GM19372 (cell line): ENCODE measurements around the gene GALR2.
"Not testable (repeated sequence)": the region's sequence is repeated elsewhere in the genome, so short reads cannot be mapped to it uniquely, and the experiment has no call there.

Experiments
- ATAC-seq: cut with Tn5 transposase; IDR thresholded peaks from one replicate; pipeline ENCODE4 v1.9.1; 2021; ENCODE audit warnings: mild to moderate bottlenecking, low read depth, moderate library complexity; ENCODE audit not compliant: unreplicated experiment

The GALR2 gene

DNA sequence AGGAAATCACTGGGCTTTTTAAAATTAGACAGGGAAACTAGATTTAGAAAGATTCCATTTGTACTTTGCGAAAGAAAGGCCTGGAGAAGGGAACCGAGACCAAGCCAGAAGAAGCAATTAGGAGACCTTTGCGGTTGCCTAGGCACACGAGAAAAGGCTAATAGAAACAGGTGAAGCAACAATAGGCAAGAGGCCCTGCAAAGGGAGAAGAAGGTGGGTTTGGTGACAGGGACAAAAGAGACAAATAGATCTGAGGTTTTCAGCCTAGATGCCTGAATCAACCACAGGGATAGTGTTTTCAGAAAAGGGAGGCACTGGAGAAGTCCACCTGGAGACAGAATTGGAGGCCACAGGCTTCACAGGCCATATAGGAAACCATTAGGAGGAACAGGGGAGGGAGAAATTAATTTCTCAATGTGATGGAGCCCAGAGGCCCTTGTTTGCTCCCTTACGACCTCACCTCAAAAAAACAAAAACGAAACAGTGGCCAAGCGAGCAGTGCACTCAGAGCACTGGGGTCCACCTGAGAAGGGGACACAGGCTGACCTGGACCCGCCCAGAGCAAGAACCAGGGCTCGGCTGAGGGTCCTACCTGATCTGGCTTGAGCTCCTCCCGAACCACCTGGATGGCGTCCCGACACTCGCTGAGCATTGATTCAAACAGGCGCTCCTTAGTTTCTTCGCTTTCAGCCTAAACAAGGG, 24.6 kb upstream of the GALR2 start:
- ATAC-seq = no peak

DNA sequence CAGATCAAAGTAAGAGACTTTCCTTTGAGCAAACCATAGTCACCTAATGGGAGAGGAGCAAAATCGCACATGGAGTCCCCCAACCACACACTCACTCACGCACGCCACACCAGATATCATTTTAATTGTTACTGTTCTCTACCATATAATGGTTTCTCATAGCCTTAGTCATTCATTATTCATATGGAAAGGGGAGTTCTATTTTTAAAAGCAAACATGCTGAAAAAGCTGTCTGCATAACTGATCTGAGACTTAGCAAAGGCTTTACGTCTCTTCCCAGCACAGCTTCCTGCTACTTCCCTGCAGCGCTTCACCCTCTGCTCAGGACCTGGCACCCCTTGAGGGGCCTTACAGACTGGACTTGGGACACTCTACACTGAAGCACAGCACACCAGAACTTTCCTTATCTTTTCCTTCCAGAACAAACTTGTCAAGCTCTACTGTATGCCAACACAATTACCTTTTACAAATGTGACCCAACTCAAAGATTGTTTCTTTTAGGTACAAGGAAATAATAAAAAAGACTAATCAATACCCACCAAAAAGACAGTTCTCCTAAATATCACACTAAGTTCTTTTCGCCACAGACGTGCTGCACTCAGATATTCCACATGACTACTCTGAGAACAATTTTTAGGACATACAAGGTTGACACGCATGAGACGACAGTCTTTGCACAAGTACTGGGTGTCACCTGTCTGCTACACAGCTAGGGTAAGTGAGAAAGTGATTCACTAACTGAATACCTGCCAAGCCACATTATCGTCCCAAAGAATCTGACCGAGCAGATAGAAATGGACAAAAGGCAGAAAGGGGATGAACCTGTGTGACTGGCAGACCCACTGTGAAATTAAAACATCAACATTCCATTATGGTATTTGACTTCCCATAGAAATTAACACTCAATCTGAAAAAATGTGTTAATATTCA, 23.8 kb upstream of the GALR2 start:
- no peak for ATAC-seq

DNA sequence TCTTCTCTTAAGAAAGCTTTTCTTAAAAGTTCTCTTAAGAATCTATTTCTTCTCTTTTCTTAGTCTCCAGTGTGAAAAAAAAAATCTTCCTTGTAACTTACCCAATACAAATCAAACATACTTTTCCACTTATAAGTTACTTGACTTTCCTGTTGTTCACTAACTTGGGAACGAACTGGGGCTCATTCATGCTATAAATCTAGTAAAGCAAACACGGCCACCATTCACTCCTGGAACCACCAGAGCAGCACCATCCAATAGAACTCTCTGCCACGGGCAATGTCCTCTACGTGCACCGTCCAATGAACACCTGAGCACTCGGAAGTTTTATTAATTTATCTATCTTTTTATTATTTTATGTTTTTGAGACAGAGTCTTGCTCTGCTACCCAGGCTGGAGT, 23.0 kb upstream of the GALR2 start:
- ATAC-seq = no peak

DNA sequence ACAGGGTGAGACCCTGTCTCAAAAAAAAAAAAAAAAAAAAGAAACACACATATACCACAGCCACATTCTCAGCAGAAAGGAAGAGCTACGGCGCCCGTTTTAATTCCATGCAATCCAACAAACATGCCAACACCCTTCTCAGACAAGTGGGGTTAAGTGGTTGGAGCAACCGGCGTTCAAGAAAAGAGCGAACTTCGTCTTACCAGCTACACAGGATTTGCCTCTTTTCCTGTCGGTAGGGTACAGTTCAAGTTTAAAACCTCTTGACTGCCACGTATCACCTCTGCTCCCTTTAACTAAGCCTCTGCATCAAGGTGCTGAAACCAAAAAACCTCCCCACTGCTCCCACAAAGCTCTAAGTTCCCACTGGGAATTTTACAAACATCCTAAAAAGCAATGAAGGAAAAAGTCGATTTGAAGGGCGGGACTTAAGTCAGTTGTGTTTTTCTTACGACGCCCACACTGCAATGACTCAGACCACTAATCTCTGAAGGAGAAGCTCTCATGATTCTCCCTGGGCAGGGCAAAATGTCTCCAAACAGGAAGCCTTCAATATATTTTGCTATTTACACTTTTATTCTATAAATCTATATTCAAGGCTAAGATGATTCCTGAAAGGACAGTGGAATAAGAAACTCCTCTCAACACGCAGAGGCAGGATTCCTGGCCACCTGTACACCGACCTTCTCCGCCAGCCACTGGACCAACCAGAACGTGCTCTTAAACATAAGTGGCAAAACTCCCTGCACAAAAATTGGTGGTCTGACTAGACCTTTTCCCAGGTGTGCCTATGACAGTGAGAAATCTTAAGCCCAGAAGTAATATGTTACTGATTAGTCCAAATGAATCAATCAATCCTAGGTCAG, 21.1 kb upstream of the GALR2 start:
- no peak for ATAC-seq

DNA sequence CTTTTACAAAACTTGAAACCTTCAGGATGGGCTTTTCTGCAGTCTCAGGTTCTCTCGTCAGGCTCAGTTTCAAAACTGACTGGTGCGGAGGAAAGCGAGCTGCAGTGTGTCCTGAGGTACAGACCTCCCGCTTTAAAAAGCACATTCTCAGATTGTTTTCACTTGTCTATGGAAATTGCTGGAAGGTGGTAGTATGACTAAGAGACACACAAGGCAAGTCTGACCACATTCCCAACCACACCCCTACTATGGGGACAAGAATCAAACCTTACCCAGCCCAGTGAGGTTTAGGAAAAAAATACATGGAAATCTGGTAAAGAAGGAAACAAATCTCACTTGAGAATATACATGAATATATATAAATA, 20.5 kb upstream of the GALR2 start:
- ATAC-seq = no peak

DNA sequence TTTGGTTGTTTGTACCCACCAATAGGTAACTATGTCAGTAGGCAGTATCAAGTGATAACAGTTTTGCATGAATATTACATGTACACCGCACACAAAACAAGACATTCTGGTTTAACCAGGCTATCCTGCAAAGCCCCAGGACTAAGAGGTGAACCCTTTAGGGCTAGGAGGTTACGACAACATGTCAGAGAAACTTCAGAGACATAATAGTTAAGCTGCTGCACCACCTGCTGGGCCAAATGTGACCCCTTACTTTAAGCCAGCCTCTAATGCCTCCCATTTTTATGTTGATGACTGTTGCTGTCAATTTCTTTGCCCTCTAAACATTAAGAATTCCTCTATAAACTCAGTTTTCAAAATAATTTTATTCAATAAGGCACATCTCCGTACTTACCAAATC, 17.7 kb upstream of the GALR2 start:
- no peak for ATAC-seq

DNA sequence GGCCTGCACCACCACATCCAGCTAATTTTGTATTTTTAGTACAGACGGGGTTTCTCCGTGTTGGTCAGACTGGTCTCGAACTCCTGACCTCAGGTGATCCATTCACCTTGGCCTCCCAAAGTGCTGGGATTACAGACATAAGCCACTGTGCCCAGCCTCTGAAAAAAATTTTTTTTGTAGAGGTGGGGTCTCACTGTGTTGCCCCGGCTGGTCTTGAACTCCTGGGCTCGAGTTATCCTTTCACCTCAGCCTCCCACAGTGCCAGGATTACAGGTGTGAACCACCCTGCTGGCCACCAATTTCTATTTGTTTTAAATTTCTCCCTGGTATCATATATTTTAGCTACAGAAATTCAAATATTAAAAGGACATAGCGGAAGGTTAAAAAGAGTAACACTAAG, 16.3 kb upstream of the GALR2 start:
- ATAC-seq = not testable (repeated sequence)

DNA sequence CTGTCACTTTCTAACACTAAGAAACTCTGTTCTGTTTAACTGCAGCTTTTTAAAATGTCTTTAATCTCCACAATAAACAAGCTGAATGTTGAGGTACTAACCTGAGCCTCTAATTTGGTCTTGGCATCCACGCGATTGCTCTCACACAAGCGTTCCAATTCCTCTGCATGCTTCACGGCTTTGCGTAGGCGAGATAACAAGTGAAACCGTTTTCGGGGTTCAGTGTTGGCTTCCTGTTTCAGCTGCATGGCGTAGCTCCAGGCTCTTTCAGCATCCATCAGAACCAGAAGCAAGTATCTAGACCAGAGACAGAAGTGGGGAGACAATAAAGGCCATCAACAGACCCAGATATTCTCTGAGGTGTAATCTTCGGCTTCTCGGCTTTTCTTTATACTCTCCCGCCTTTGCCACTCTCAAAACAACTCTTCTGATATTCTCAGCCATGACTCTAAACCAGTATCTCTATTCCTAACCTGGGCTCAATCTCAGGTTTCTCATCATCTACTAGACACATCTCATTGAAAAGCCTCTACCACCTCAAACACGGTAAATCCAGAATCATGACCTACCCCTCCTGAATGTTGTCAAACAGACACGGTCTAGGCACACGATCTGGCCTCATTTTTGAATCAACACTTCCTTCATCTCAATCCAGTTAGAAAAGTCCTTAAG, 10.6 kb upstream of the GALR2 start:
- ATAC-seq = no peak

DNA sequence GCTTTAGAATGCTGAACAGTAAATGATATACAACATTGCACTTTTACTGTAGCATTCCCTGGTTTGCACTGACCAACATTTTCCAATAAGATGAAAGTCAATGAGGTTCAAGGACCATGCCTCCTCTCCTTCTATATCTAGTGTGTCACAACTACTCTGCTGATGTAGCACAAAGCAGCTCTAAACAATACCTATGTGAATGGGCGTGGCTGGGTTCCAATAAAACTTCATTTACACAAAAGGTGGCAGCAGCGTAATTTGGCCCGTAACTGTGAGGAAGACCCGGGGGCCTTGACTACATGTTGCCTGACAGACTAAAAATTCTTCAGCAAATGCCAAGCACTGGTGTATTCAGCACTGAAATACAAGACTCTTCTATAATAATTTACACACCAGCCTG, 8.8 kb upstream of the GALR2 start:
- ATAC-seq = no peak

DNA sequence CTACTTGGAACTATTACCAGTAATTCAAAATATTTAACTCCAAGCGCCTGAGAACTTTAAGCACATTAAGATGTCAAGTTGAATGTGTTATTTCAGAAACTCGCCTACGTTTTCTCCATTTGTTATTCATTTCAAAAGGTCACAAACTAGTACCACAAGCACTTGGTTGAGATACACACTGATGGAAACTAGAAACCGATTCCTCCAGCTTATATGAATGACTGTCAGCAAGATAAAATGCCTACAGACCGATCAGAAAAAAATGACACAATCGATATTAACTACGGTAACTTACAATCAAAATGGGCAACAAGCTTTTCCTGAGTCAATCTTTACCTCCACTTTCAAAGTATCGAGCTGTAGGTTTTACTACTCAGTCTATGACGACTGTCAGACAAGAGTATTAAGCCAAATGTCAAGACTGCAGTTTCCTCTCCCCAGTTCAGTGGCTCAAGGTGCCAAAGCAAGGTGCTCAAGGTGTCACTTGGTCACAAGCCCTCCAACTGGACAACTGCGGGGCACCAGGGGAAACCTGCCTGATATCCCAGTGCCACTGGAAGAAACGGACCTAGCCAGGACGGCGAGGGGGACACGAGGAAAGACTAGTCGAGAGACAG, 2.9 kb upstream of the GALR2 start:
- ATAC-seq = no peak

DNA sequence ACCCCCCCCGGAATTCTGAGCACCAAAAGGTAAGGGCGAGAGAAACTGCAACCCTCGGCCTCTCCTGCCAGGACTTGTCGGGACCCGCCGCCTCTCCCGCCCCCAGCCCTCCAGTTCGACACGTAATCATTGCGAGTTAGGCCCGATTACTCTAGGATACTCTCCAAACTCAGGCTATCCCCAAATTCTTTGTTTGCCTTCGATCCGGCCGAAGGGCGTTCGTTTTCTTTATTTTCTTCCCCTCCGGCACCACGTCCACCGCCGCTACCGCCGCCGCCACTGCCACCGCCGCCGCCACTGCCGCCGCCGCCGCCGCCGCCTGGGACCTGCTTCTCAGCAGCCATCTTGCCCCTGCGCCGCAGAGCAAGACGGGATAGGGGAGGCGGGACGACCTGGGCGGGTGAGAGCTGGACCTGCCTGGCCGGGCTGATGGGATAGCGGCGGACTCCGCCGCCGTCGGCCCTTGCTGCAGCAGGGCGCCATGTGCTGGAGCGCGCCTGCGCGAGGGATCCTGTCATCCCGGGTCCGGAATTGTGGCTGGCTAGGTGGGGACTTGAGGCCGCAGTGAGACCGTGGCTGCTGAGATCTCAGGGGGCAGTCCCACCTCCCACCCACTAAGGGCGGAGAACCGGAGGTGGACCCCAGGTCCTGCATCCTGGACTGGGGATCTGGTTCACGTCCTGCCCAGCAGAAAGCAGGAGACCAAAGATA, 2.3 kb upstream of the GALR2 start, which contains the start of gene SRP68:
SRP68 (minus strand) TSS at position 370 of the 711 bp plus-strand sequence; CDS start at position 344, 26 bp downstream.
- peak; percentile 81 for ATAC-seq

DNA sequence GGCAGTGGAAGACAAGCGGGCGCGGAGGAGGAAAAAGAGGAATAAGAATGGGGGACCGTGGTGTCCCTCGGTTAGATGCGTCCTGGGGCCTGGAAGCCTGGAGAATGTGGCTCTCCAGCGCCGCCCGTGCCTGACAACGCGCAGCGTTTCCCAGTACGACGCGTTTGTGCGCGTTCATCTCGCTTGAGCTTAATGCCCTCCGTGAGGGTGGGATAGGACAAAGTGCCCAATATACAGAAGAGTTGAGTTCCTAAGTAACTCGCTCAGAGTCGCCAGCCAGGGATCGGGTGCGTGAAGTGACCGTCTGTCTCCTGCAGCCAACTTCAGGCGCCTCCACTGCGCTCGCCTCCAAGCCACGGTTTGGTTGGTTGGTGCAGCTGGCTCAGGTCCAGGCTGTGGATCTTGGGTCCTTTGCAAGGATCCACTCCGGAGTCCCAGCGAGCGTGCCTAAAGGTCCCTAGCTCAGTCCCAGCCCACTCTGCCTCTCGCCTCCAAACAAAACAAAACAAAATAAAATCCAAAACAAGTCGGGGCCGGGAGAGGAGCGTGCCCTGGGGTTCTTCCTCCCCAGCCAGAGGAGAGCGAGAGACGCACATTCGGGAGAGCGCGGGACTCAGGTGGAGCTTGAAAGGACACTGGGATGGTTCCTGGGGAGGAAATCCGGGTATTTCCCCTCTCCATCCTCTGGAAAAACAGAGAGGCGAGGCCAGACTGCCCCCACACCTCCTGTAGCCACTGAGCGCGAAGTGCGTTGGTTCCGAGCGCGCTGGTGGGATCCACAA, 974 bp downstream of the GALR2 start:
- ATAC-seq = no peak

DNA sequence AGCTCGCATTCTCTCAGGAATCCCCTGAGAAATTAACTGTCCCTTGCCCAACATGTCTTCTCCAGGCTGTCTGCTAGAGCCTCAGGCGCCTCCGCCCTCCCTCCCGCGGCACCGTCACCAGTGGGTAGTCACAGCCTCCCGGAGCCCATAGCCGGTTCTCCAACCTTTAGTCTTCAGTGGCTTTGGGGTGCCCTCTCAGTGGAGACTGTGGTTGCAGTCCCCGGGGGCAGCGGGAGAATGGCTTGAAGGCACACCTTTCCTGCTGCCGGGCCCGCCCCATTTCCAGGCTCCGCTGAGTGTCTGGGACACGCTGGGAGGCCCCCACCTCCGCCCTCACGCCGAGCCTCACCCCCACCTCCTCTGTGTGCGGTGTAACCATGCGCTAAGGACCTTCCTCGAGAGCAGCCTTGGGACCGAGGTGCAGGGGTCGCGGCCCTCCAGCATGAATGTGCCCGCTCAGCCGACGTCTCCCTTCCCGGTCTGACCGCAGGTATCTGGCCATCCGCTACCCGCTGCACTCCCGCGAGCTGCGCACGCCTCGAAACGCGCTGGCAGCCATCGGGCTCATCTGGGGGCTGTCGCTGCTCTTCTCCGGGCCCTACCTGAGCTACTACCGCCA, 1.7 kb downstream of the GALR2 start:
- ATAC-seq = no peak

DNA sequence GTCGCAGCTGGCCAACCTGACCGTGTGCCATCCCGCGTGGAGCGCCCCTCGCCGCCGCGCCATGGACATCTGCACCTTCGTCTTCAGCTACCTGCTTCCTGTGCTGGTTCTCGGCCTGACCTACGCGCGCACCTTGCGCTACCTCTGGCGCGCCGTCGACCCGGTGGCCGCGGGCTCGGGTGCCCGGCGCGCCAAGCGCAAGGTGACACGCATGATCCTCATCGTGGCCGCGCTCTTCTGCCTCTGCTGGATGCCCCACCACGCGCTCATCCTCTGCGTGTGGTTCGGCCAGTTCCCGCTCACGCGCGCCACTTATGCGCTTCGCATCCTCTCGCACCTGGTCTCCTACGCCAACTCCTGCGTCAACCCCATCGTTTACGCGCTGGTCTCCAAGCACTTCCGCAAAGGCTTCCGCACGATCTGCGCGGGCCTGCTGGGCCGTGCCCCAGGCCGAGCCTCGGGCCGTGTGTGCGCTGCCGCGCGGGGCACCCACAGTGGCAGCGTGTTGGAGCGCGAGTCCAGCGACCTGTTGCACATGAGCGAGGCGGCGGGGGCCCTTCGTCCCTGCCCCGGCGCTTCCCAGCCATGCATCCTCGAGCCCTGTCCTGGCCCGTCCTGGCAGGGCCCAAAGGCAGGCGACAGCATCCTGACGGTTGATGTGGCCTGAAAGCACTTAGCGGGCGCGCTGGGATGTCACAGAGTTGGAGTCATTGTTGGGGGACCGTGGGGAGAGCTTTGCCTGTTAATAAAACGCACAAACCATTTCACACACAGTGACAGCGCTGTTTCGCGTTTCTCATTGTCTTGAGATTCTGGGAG, 2.4 kb downstream of the GALR2 start:
- no peak for ATAC-seq

DNA sequence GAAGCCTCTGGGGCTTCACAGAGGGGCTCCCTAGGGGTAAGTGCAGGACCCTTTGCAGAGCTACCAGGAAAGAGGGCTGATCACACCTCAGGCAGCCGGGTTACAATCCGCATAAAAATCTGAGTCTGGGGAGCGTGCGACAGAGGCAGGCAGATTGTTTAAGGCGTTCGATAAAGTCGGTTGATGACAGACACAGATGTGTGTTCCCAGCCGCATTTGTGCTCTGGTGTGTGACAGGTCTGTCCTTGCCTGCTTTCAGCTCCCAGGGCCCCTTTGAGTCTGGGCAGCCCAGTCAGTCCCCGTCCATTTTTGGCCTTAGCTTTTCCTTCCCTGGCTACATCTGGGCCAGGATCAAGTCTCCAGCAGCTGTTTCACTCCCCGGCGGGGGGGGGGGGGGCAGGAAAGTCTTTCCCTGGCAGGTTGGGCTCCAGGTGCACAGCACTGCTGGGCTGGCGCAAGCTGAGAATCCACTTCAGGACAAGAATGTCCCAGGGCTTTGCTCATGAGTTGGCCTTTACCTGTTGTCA, 3.1 kb downstream of the GALR2 start:
- ATAC-seq = no peak

DNA sequence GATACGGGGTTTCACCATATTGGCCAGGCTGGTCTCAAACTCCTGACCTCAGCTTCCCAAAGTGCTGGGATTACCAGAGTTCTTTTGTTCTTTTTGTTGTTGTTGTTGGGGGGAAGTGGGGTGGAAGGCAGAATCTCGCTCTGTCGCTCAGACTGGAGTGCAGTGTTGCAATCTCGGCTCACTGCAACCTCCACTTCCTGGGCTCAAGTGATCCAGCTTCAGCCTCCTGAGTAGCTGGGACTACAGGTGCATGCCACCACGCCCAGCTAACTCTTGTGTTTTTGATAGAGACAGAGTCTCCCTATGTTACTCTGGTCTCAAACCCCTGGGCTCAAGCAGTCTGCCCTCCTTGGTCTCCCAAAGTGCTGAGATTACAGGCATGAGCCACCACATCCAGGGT, 3.8 kb downstream of the GALR2 start:
- ATAC-seq = not testable (repeated sequence)
